ENCODE results near the gene MACROH2A1.

Gene MACROH2A1

DNA sequence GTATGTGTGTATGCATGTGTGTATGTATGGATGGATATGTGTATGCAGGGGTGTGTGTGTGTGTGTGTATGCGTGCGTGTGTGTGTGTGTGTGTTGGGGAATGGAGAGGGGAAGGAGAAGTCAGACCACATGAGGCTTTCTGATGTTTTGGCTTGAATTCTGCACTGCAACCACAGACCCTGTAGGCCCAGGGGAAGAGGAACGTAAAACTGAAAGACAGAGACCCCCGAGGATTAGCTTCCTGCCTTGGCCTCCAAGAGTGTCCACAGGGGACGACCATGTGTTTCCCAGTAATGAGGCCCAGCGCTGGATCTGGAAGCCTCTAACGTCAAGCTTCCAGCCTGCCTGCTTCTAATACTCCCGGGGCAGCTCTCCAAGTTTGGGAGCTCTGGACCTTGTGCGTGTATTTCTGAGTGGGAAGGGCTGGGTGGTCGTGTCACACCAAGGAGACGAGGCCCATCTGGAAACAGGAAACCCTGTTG, 42.4 kb upstream of the MACROH2A1 start:
- no peaks in the 10 kb centered on the region for H3K27me3 ChIP-seq (ENCODE audit: insufficient read depth, poor library complexity, severe bottlenecking)
- DNase-seq (ENCODE audit: low read depth in 1 of 2, low spot score in 1 of 2): peak in 1 of 2 experiments; percentile 28
- H3K4me3 ChIP-seq (replicated peaks; ENCODE audit: insufficient read depth, low read length): no peak overlapping the region
- TF ChIP-seq SPI1 (IDR thresholded peaks at IDR 0.05; ENCODE audit: borderline replicate concordance, low read depth): no peak
- no peak for TF ChIP-seq GABPA (IDR thresholded peaks at IDR 0.05; ENCODE audit: low read depth)
- TF ChIP-seq, protein P1, sequence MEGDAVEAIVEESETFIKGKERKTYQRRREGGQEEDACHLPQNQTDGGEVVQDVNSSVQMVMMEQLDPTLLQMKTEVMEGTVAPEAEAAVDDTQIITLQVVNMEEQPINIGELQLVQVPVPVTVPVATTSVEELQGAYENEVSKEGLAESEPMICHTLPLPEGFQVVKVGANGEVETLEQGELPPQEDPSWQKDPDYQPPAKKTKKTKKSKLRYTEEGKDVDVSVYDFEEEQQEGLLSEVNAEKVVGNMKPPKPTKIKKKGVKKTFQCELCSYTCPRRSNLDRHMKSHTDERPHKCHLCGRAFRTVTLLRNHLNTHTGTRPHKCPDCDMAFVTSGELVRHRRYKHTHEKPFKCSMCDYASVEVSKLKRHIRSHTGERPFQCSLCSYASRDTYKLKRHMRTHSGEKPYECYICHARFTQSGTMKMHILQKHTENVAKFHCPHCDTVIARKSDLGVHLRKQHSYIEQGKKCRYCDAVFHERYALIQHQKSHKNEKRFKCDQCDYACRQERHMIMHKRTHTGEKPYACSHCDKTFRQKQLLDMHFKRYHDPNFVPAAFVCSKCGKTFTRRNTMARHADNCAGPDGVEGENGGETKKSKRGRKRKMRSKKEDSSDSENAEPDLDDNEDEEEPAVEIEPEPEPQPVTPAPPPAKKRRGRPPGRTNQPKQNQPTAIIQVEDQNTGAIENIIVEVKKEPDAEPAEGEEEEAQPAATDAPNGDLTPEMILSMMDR (IDR thresholded peaks at IDR 0.05; ENCODE audit: insufficient read depth, low read length): no peak
- no peak for TF ChIP-seq REST (IDR thresholded peaks at IDR 0.05; ENCODE audit: insufficient replicate concordance, low read depth)
- no peak for TF ChIP-seq POLR2AphosphoS5 (IDR thresholded peaks at IDR 0.05; ENCODE audit: low read depth)
- H3K27ac ChIP-seq (replicated peaks): no peak overlapping the region

DNA sequence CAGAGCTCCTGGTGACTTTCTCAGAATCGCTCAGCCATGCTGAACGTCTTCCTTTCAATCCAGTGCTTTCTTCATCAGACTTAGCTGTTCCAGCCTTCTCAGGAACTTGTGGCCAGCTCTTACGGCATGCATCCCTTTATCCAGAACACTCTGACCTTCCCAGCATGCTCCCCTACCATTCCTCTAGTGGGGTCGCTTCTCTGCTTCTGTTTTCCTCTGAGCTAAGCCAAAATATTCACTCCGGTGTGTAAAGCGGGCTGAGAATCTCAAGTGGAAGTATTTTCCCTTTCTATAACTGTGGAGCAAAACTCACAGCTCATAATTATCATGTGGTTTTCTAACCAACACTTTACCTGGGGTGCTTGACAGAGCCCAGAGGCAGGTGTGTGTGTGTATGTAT, 41.9 kb upstream of the MACROH2A1 start:
- H3K27ac ChIP-seq (replicated peaks): no peak overlapping the region
- no peak for DNase-seq (ENCODE audit: low read depth in 1 of 2, low spot score in 1 of 2)
- no peaks in the 10 kb centered on the region for H3K27me3 ChIP-seq (ENCODE audit: insufficient read depth, poor library complexity, severe bottlenecking)
- H3K4me3 ChIP-seq (replicated peaks; ENCODE audit: insufficient read depth, low read length): no peak overlapping the region
- no peak for TF ChIP-seq POLR2AphosphoS5 (IDR thresholded peaks at IDR 0.05; ENCODE audit: low read depth)

GRCh38 chr5:135439231-135440205, 40.5 kb upstream of the MACROH2A1 start:
- Histone ChIP-seq H3K27ac (replicated peaks) (no peak overlapping the region), H3K27me3 (ENCODE audit: insufficient read depth, poor library complexity, severe bottlenecking) (no peaks in the 10 kb centered on the region), H3K4me3 (replicated peaks; ENCODE audit: insufficient read depth, low read length) (no peak overlapping the region)
- no peak for TF ChIP-seq SPI1 (IDR thresholded peaks at IDR 0.05; ENCODE audit: borderline replicate concordance, low read depth)
- no peak for TF ChIP-seq GABPA (IDR thresholded peaks at IDR 0.05; ENCODE audit: low read depth)
- no peak for TF ChIP-seq REST (IDR thresholded peaks at IDR 0.05; ENCODE audit: insufficient replicate concordance, low read depth)
- TF ChIP-seq, protein P1 (IDR thresholded peaks at IDR 0.05; ENCODE audit: insufficient read depth, low read length): no peak
- TF ChIP-seq POLR2AphosphoS5 (IDR thresholded peaks at IDR 0.05; ENCODE audit: low read depth): no peak
- DNase-seq (ENCODE audit: low read depth in 1 of 2, low spot score in 1 of 2): no peak

- DNase-seq (ENCODE audit: low read depth in 1 of 2, low spot score in 1 of 2): no peak
- Histone ChIP-seq H3K4me3 (replicated peaks; ENCODE audit: insufficient read depth, low read length) (no peak overlapping the region), H3K27me3 (ENCODE audit: insufficient read depth, poor library complexity, severe bottlenecking) (no peaks in the 10 kb centered on the region), H3K27ac (replicated peaks) (no peak overlapping the region)
- TF ChIP-seq, protein P1 (IDR thresholded peaks at IDR 0.05; ENCODE audit: insufficient read depth, low read length): no peak
- no peak for TF ChIP-seq SPI1 (IDR thresholded peaks at IDR 0.05; ENCODE audit: borderline replicate concordance, low read depth)
- TF ChIP-seq GABPA (IDR thresholded peaks at IDR 0.05; ENCODE audit: low read depth): no peak
- TF ChIP-seq POLR2AphosphoS5 (IDR thresholded peaks at IDR 0.05; ENCODE audit: low read depth): no peak
- TF ChIP-seq REST (IDR thresholded peaks at IDR 0.05; ENCODE audit: insufficient replicate concordance, low read depth): no peak
Observed at GRCh38 chr5:135438636-135439221, 39.7 kb upstream of the MACROH2A1 start.
